Prostate gland (tissue), 2 donors: ENCODE results near the gene DNM3.

Source experiments
- POLR2A ChIP-seq: fragments of 450-650 bp; IDR thresholded peaks from one replicate; pipeline ENCODE4 v1.6.1; 2016; ENCODE audit warnings: antibody characterized with exemption, mild to moderate bottlenecking
- POLR2AphosphoS5 ChIP-seq: sonication (generic); formaldehyde crosslinking; IDR thresholded peaks from one replicate; pipeline ENCODE4 v1.6.1; 2017; ENCODE audit warnings: antibody characterized with exemption
- TF ChIP-seq, protein P1 (sequence below), 4 experiments: fragments of 200-600 bp in 2 of 4; fragments of 450-650 bp in 2 of 4; sonication (generic) in 2 of 4; IDR thresholded peaks; 1 replicate in 3 of 4; 2 replicates in 1 of 4; pipeline ENCODE4 v1.5.1; 2016 to 2019; ENCODE audit warnings: antibody characterized with exemption in 4 of 4, mild to moderate bottlenecking in 2 of 4, moderate library complexity in 2 of 4

GRCh38 chr1:172394141-172394751 lies 552.9 kb downstream of the DNM3 start:
- TF ChIP-seq, protein P1, sequence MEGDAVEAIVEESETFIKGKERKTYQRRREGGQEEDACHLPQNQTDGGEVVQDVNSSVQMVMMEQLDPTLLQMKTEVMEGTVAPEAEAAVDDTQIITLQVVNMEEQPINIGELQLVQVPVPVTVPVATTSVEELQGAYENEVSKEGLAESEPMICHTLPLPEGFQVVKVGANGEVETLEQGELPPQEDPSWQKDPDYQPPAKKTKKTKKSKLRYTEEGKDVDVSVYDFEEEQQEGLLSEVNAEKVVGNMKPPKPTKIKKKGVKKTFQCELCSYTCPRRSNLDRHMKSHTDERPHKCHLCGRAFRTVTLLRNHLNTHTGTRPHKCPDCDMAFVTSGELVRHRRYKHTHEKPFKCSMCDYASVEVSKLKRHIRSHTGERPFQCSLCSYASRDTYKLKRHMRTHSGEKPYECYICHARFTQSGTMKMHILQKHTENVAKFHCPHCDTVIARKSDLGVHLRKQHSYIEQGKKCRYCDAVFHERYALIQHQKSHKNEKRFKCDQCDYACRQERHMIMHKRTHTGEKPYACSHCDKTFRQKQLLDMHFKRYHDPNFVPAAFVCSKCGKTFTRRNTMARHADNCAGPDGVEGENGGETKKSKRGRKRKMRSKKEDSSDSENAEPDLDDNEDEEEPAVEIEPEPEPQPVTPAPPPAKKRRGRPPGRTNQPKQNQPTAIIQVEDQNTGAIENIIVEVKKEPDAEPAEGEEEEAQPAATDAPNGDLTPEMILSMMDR (IDR thresholded peaks at IDR 0.05), result no peak
- no peak for TF ChIP-seq POLR2A
- TF ChIP-seq POLR2AphosphoS5, result no peak
